ENCODE measurements around the gene SPECC1L. TPM values are rescaled to one million over a fixed set of nuclear protein-coding genes. Genes with fewer than 3 reads are reported as not detected.
"Not testable (repeated sequence)": the region's sequence is repeated elsewhere in the genome, so short reads cannot be mapped to it uniquely, and the experiment has no call there.

The SPECC1L gene
- total RNA-seq, 1 experiment from 2014 or later, result 52.2 TPM

DNA sequence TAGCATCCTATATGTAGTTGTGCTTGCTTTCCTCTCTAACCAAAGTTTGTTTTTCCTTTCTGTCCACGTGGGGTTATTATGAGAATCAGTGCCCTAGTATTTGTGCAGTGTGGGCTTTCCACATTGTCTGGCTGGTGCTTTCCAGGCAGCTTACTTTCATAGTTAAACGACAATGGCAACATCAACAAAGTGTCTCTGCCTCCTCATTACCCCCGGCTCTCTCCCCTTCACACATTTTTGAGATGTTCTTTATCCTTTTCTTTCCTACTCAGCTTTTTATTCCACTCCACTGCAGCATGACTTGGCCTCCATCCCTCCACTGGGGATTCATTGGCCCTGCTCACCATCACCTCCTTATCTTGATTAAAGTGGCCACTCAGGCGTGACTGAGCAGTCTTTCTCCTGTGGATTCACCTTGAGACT lies 19.1 kb downstream of the SPECC1L start:
- H3K9me3 Mint-ChIP-seq (ENCODE audit: low read depth, unreplicated experiment), result no peaks in the 10 kb centered on the region
- TF ChIP-seq, protein P1, sequence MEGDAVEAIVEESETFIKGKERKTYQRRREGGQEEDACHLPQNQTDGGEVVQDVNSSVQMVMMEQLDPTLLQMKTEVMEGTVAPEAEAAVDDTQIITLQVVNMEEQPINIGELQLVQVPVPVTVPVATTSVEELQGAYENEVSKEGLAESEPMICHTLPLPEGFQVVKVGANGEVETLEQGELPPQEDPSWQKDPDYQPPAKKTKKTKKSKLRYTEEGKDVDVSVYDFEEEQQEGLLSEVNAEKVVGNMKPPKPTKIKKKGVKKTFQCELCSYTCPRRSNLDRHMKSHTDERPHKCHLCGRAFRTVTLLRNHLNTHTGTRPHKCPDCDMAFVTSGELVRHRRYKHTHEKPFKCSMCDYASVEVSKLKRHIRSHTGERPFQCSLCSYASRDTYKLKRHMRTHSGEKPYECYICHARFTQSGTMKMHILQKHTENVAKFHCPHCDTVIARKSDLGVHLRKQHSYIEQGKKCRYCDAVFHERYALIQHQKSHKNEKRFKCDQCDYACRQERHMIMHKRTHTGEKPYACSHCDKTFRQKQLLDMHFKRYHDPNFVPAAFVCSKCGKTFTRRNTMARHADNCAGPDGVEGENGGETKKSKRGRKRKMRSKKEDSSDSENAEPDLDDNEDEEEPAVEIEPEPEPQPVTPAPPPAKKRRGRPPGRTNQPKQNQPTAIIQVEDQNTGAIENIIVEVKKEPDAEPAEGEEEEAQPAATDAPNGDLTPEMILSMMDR (IDR thresholded peaks at IDR 0.05; ENCODE audit: unreplicated experiment), result no peak
- H3K36me3 Mint-ChIP-seq (ENCODE audit: insufficient read depth, unreplicated experiment), result no peaks in the 10 kb centered on the region
- no peaks in the 10 kb centered on the region for H3K27me3 Mint-ChIP-seq (ENCODE audit: unreplicated experiment)
- no peak overlapping the region for H3K4me3 Mint-ChIP-seq (ENCODE audit: low read depth, unreplicated experiment)
- BruUV-seq (replicated peaks), result no TSS peak
- no peak for DNase-seq
- CTCF ChIA-PET, result no interaction called here
- no peak overlapping the region for H3K27ac Mint-ChIP-seq (ENCODE audit: unreplicated experiment)
- peaks cover 36% of the 10 kb centered on the region for H3K4me1 Mint-ChIP-seq (ENCODE audit: low read depth, unreplicated experiment)
- intact Hi-C loops (cut with micrococcal nuclease; ENCODE audit: unreplicated experiment), result no loop called here

DNA sequence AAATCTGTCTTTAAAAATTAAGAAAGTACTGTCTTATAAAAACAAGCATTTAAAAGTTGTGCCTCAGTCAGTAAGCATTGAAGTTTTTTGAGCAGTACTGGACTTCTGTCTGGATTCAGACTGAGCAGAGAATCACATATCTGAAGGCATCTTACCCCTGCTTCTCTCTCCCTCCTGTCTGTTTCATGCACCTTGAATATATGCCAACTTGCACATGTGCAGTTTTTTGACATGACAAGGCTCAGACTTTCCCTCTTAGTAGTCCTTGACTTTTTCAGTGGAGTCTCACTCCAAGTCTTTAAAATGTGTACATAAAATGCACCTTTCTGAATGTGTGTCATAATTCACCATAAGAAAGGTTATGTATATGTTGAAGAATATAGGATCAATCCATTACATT lies 19.8 kb downstream of the SPECC1L start:
- no peaks in the 10 kb centered on the region for H3K9me3 Mint-ChIP-seq (ENCODE audit: low read depth, unreplicated experiment)
- intact Hi-C loops (cut with micrococcal nuclease; ENCODE audit: unreplicated experiment), result no loop called here
- no peak overlapping the region for H3K27ac Mint-ChIP-seq (ENCODE audit: unreplicated experiment)
- H3K4me3 Mint-ChIP-seq (ENCODE audit: low read depth, unreplicated experiment), result no peak overlapping the region
- no peaks in the 10 kb centered on the region for H3K36me3 Mint-ChIP-seq (ENCODE audit: insufficient read depth, unreplicated experiment)
- DNase-seq, result no peak
- CTCF ChIA-PET, result no interaction called here
- no TSS peak for BruUV-seq (replicated peaks)
- H3K27me3 Mint-ChIP-seq (ENCODE audit: unreplicated experiment), result no peaks in the 10 kb centered on the region
- peaks cover 29% of the 10 kb centered on the region for H3K4me1 Mint-ChIP-seq (ENCODE audit: low read depth, unreplicated experiment)
- TF ChIP-seq, protein P1 (IDR thresholded peaks at IDR 0.05; ENCODE audit: unreplicated experiment), result no peak

- Mint-ChIP-seq H3K27ac (ENCODE audit: unreplicated experiment) (no peak overlapping the region), H3K36me3 (ENCODE audit: insufficient read depth, unreplicated experiment) (no peaks in the 10 kb centered on the region), H3K9me3 (ENCODE audit: low read depth, unreplicated experiment) (no peaks in the 10 kb centered on the region), H3K27me3 (ENCODE audit: unreplicated experiment) (no peaks in the 10 kb centered on the region), H3K4me1 (ENCODE audit: low read depth, unreplicated experiment) (peaks cover 27% of the 10 kb centered on the region), H3K4me3 (ENCODE audit: low read depth, unreplicated experiment) (no peak overlapping the region)
- TF ChIP-seq, protein P1 (IDR thresholded peaks at IDR 0.05; ENCODE audit: unreplicated experiment), result no peak
- BruUV-seq (replicated peaks), result no TSS peak
- intact Hi-C loops (cut with micrococcal nuclease; ENCODE audit: unreplicated experiment), result no loop called here
- CTCF ChIA-PET, result no interaction called here
- no peak for DNase-seq
Observed at GRCh38 chr22:24291515-24292201, 21.0 kb downstream of the SPECC1L start.

DNA sequence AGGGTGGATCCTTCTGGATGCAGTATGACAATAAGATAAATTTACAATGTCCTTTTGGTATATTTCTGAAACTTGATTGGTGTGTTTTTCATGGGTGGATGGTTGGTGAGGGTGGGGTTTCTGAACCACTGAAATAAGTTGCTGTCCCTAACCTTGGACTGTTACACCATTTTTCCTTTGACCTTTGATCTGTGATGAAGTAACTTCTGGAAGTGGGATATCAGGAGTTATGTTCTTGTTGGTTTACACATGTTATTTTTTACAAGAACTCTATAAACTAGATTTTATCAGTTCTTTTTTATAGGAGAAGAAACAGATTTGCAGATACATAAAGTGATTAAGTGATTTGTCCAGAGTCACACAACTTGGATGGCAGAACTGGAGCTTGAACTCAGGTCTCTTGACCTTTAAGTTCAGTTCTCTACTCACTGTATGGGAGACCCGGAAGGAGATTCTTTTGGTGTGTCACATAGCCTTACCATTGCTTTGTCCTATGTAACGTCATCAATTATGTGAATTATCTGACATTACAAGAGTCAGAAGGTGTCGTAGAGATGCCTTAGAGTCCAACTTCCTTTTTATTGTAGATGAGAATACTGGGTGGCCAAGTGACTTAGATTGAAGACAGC lies 21.7 kb downstream of the SPECC1L start:
- H3K4me3 Mint-ChIP-seq (ENCODE audit: low read depth, unreplicated experiment); H3K36me3 Mint-ChIP-seq (ENCODE audit: insufficient read depth, unreplicated experiment); CTCF ChIA-PET; H3K27ac Mint-ChIP-seq (ENCODE audit: unreplicated experiment); BruUV-seq (replicated peaks); DNase-seq; H3K9me3 Mint-ChIP-seq (ENCODE audit: low read depth, unreplicated experiment); intact Hi-C loops (cut with micrococcal nuclease; ENCODE audit: unreplicated experiment); H3K27me3 Mint-ChIP-seq (ENCODE audit: unreplicated experiment): not testable (repeated sequence)
- peaks cover 20% of the 10 kb centered on the region for H3K4me1 Mint-ChIP-seq (ENCODE audit: low read depth, unreplicated experiment)

- BruUV-seq (replicated peaks); H3K9me3 Mint-ChIP-seq (ENCODE audit: low read depth, unreplicated experiment); H3K27ac Mint-ChIP-seq (ENCODE audit: unreplicated experiment); H3K4me3 Mint-ChIP-seq (ENCODE audit: low read depth, unreplicated experiment); H3K27me3 Mint-ChIP-seq (ENCODE audit: unreplicated experiment); H3K36me3 Mint-ChIP-seq (ENCODE audit: insufficient read depth, unreplicated experiment); DNase-seq; intact Hi-C loops (cut with micrococcal nuclease; ENCODE audit: unreplicated experiment); CTCF ChIA-PET: not testable (repeated sequence)
- peaks cover 14% of the 10 kb centered on the region for H3K4me1 Mint-ChIP-seq (ENCODE audit: low read depth, unreplicated experiment)
Observed at GRCh38 chr22:24294913-24295312, 24.3 kb downstream of the SPECC1L start.

DNA sequence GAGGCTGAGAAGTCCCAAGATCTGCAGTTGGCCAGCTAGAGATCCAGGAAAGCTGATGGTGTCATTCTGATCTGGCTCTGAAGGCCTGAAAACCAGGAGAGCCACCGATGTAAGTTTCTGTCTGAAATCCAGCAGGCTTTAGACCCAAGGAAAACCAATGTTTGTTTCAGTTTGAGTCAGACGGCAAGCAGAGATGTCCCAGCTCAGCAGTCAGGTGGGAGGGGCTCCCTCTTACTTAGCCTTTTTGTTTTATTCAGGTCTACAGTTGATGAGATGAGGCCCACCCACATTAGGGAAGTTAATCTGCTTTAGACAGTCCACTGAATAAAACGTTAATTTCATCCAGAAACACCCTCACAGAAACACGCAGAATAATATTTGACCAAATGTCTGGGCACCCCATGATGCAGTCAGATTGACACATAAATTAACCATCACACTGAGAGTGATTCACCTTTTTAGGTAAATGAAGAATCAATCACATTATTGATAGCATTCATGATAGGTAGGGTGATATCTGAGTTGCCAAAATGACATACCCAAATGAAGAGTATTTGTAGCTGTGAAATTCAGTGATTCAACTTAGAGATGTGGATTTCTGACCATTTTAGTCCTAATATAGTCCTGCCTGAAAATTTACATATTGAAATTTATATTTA lies 28.0 kb downstream of the SPECC1L start:
- peaks cover 33% of the 10 kb centered on the region for H3K4me1 Mint-ChIP-seq (ENCODE audit: low read depth, unreplicated experiment)
- peaks cover 16% of the 10 kb centered on the region for H3K36me3 Mint-ChIP-seq (ENCODE audit: insufficient read depth, unreplicated experiment)
- H3K27ac Mint-ChIP-seq (ENCODE audit: unreplicated experiment); H3K9me3 Mint-ChIP-seq (ENCODE audit: low read depth, unreplicated experiment); intact Hi-C loops (cut with micrococcal nuclease; ENCODE audit: unreplicated experiment); BruUV-seq (replicated peaks); H3K27me3 Mint-ChIP-seq (ENCODE audit: unreplicated experiment); CTCF ChIA-PET; DNase-seq; H3K4me3 Mint-ChIP-seq (ENCODE audit: low read depth, unreplicated experiment): not testable (repeated sequence)

- DNase-seq; H3K9me3 Mint-ChIP-seq (ENCODE audit: low read depth, unreplicated experiment); CTCF ChIA-PET; H3K4me3 Mint-ChIP-seq (ENCODE audit: low read depth, unreplicated experiment); H3K27me3 Mint-ChIP-seq (ENCODE audit: unreplicated experiment); intact Hi-C loops (cut with micrococcal nuclease; ENCODE audit: unreplicated experiment); BruUV-seq (replicated peaks): not testable (repeated sequence)
- peaks cover 52% of the 10 kb centered on the region for H3K4me1 Mint-ChIP-seq (ENCODE audit: low read depth, unreplicated experiment)
- peaks cover 22% of the 10 kb centered on the region for H3K36me3 Mint-ChIP-seq (ENCODE audit: insufficient read depth, unreplicated experiment)
- peak overlapping the region; percentile 36 for H3K27ac Mint-ChIP-seq (ENCODE audit: unreplicated experiment)
Observed at GRCh38 chr22:24300522-24300921, 29.9 kb downstream of the SPECC1L start.

Measured in Calu3 (cell line).